Psoas muscle (tissue), 8 donors: ENCODE measurements around the gene AKT3. TPM values are rescaled to one million over a fixed set of nuclear protein-coding genes. Genes with fewer than 3 reads are reported as not detected.

Experiments
- ATAC-seq, 4 donors: fragments of 200-7000 bp; cut with Tn5 transposase; one replicate each; pipeline ENCODE4 v1.9.1; 2020; ENCODE audit warnings: moderate library complexity in 3 of 4, mild to moderate bottlenecking in 2 of 4
- DNase-seq, 2 donors: peaks; one replicate each; pipeline ENCODE4 v3.0.0-alpha.2; 2020
- H3K27ac ChIP-seq: fragments of 200-600 bp; one replicate; pipeline ENCODE4 v1.8.0; 2022
- H3K27me3 ChIP-seq, 3 donors: fragments of 200-600 bp in 1 of 3; one replicate each; pipeline versions ENCODE4 v1.6.1 to v1.8.0; 2013 to 2022; ENCODE audit warnings: low read length in 2 of 3, mild to moderate bottlenecking in 2 of 3, moderate library complexity in 1 of 3; ENCODE audit not compliant: insufficient read depth in 3 of 3
- H3K36me3 ChIP-seq, 2 donors: fragments of 200-600 bp in 1 of 2; one replicate each; pipeline versions ENCODE4 v1.6.1 to v1.8.0; 2013 to 2022; ENCODE audit warnings: low read depth in 1 of 2, mild to moderate bottlenecking in 1 of 2, moderate library complexity in 1 of 2; ENCODE audit not compliant: insufficient read depth in 1 of 2
- H3K4me1 ChIP-seq: fragments of 200-600 bp; one replicate; pipeline ENCODE4 v1.8.0; 2022
- H3K4me3 ChIP-seq: fragments of 200-600 bp; one replicate; pipeline ENCODE4 v1.8.0; 2022; ENCODE audit warnings: mild to moderate bottlenecking
- H3K9me3 ChIP-seq: fragments of 200-600 bp; one replicate; pipeline ENCODE4 v1.8.0; 2022
- CTCF ChIP-seq: fragments of 200-600 bp; IDR thresholded peaks from one replicate; pipeline ENCODE4 v1.8.0; 2022; ENCODE audit warnings: antibody characterized with exemption
- WGBS, 3 donors: extraction: QIAGEN DNeasy Blood & Tissue Kit; methylation state at CpG; one replicate each; pipeline versions ENCODE4 v1.1.6 to v1.1.7; 2013; 5-methylcytosine and 5-hydroxymethylcytosine counted together
- intact Hi-C, 2 donors: fragments of 100-400 bp; cut with DNase I; formaldehyde crosslinking; loops; one replicate each; pipeline versions ENCODE4 v1.11.0 to v1.14.2; 2022
- polyA plus RNA-seq, 3 donors: library from polyadenylated mRNA; stranded (reverse); fragments of 200-250 nt; gene quantifications; one replicate each; pipeline ENCODE4 v1.2.3, GENCODE V29; 2013
- total RNA-seq, 4 donors: library from RNA; stranded (reverse); fragmentation: NEBNext Ultra II Directional in 2 of 4; extraction: Animal tissue kit (Norgen Biotek cat#: 25700) in 2 of 4; gene quantifications; one replicate each; pipeline versions ENCODE4 v1.2.1 to v1.2.4, GENCODE V29; 2021 to 2023
- donor health status: healthy with polysubstance abuse.
- donor health status: DM: no; HTN: no; CAD: no; lungs with moderate emphysema.
- donor health status: Bipolar disorder and iron deficiency.
- donor health status: healthy.
- donor health status: DM: yes; HTN: yes; CAD: no.
- donor health status: DM: no; HTN: no; CAD: no.
- donor health status: DM: no; HTN: no; CAD: no.
- donor health status: DM: yes; HTN: yes; CAD: no.

Gene AKT3
- total and polyA plus RNA-seq, 7 donors = 3.3 to 25.1 (median 9.8) TPM

DNA sequence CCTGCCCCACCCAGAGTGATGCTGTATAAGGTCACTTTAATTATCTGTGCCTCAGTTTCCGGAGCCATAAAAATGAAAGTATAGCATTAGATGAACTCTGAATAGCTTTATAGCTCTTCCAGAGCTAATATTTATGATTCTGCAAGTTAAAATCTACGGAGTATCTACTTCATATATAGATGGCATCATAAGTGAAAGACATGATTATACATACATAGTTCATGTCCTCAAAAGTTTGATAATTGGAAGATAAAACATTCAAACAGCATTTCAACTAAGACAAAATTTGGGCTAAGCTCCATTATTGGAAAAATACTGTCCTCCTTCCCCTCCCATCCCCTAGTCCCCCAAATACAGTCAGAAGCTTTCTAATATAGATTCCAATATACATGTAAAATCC is 4.2 kb downstream of the AKT3 start:
- 94 to 99% (median 94%) methylated on average over 2 of the region's 2 CpGs for WGBS, 3 donors
- Histone ChIP-seq H3K9me3 (no peaks in the 10 kb centered on the region), H3K36me3 (no peaks in the 10 kb centered on the region), H3K4me3 (no peak overlapping the region), H3K4me1 (peaks cover 2% of the 10 kb centered on the region), H3K27ac (no peak overlapping the region), H3K27me3 (no peaks in the 10 kb centered on the region)
- DNase-seq (no peak), ATAC-seq (no peak)
- intact Hi-C loops = no loop called here
- TF ChIP-seq CTCF = no peak

DNA sequence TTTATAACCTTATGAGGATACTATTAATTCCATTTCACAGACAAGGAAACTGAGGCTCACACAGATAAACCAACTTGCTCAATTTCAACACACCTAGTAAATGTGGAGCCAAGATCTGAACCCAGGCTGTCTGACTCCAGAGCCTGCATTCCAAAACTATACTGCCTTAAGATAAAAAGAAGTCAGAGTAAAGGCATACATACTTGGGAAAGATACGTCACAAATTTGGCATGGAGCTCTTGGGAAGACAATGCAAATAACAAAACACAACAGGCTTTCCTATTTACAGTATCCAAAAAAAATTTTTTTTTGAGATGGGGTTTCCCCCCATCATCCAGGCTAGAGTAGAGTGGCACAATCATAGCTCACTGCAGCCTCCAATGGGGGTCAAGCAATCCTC is 5.9 kb downstream of the AKT3 start:
- Histone ChIP-seq H3K4me3 (no peak overlapping the region), H3K27me3 (no peaks in the 10 kb centered on the region), H3K4me1 (peaks cover 2% of the 10 kb centered on the region), H3K9me3 (no peaks in the 10 kb centered on the region), H3K27ac (no peak overlapping the region), H3K36me3 (no peaks in the 10 kb centered on the region)
- ATAC-seq = no peak
- DNase-seq = no peak
- TF ChIP-seq CTCF = no peak
- WGBS, 3 donors = 89 to 93% (median 91%) methylated on average over 1 of the region's 1 CpG
- intact Hi-C loops = no loop called here

- Histone ChIP-seq H3K9me3 (no peaks in the 10 kb centered on the region), H3K36me3 (no peaks in the 10 kb centered on the region), H3K27ac (no peak overlapping the region), H3K4me1 (no peaks in the 10 kb centered on the region), H3K4me3 (no peak overlapping the region), H3K27me3 (no peaks in the 10 kb centered on the region)
- DNase-seq (no peak), ATAC-seq (peak in 1 of 4 donors; percentile 30)
- intact Hi-C loops = no loop called here
- TF ChIP-seq CTCF = no peak
- WGBS, 3 donors = 72 to 77% (median 77%) methylated on average over 4 of the region's 4 CpGs
These were observed 7.0 kb downstream of the AKT3 start for GRCh38 chr1:243842978-243843511.

DNA sequence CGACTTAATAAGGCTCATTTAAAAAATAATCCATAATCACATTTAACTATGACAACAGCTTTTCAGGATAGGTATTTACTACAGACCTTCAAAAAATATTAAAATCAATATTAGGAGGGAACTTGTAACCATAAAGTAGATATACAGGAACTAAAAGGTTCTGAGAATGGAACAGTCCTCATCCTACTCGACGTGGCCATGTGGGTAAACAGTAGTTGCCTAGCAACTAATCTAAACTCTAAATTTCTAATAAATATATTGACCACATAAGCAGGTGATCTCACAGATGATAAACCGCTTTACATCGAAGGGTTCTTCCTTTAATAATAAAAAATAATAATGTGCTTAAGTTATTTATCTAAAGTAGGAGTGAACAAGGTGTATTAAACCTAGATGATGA is 7.9 kb downstream of the AKT3 start:
- Histone ChIP-seq H3K4me3 (no peak overlapping the region), H3K4me1 (no peaks in the 10 kb centered on the region), H3K9me3 (no peaks in the 10 kb centered on the region), H3K36me3 (no peaks in the 10 kb centered on the region), H3K27ac (no peak overlapping the region), H3K27me3 (no peaks in the 10 kb centered on the region)
- no peak for ATAC-seq
- intact Hi-C loops = no loop called here
- 78 to 89% (median 83%) methylated on average over 5 of the region's 5 CpGs for WGBS, 3 donors
- TF ChIP-seq CTCF = no peak
- DNase-seq = no peak

DNA sequence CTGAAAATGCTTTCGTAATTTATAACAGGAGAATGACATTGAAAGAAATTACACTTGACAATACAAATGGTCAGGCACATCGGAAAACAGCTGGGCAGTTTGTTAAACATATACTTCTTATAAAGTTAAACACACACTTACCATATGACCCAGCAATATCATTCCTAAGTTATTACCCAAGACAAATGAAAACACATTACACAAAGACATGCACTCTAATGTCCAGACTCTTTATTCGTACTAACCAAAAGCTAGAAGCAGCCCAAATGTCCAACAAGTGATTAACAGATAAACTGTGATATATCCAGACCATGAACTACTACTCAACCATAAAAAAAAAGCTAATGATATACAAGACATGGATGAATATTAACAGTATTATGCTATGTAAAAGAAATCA is 8.5 kb downstream of the AKT3 start:
- ATAC-seq = no peak
- Histone ChIP-seq H3K9me3 (no peaks in the 10 kb centered on the region), H3K4me1 (no peaks in the 10 kb centered on the region), H3K27me3 (no peaks in the 10 kb centered on the region), H3K36me3 (no peaks in the 10 kb centered on the region), H3K27ac (no peak overlapping the region), H3K4me3 (no peak overlapping the region)
- no peak for TF ChIP-seq CTCF
- intact Hi-C loops = no loop called here
- no peak for DNase-seq
- WGBS, 3 donors = 87 to 89% (median 87%) methylated on average over 3 of the region's 3 CpGs
